ENCODE measurements around the gene DNAJB4. TPM values are rescaled to one million over a fixed set of nuclear protein-coding genes. Genes with fewer than 3 reads are reported as not detected.

Gene DNAJB4
- total and polyA plus RNA-seq, 2 of the 8 experiments (the other 6 are each of a cell fraction or from before 2014, with no cell fraction given): 6.6 to 21.8 TPM

GRCh38 chr1:78015148-78015547 lies 10.4 kb downstream of the DNAJB4 start:
- no peak overlapping the region for H3K14ac ChIP-seq (ENCODE audit: insufficient read length)
- H3K36me3 ChIP-seq (ENCODE audit: control insufficient read depth in 2 of 4, insufficient read depth in 4 of 4, low read length in 3 of 4): no peaks in the 10 kb centered on the region; a peak in 1 of 8 replicates
- H2BK20ac ChIP-seq (ENCODE audit: low read length): no peak overlapping the region
- no peaks in the 10 kb centered on the region for H4K20me1 ChIP-seq (replicated peaks in 1 of 2; ENCODE audit: control insufficient read depth in 1 of 2, insufficient read depth in 2 of 2, low read length in 2 of 2)
- no peak overlapping the region for H2BK5ac ChIP-seq (ENCODE audit: low read depth, low read length)
- no peaks in the 10 kb centered on the region for H3K9me3 ChIP-seq (ENCODE audit: insufficient read depth in 2 of 2, low read depth in 1 of 2, low read length in 1 of 2)
- POLR2A ChIA-PET (ENCODE audit: partially characterized antibody): interaction anchor here (0.5 to 2.6 kb wide), 2 partner anchors 11 to 99 kb away, joined by 3 to 12 read pairs; partner anchors contain the start of gene DNAJB4
- no peak overlapping the region for H3K27ac ChIP-seq (ENCODE audit: low read depth, low read length)
- no peak overlapping the region for H2BK12ac ChIP-seq (ENCODE audit: low read depth, low read length)
- H2BK120ac ChIP-seq (replicated peaks; ENCODE audit: low read depth, low read length): no peak overlapping the region
- no peak overlapping the region for H2BK15ac ChIP-seq (ENCODE audit: low read length)
- H3K9ac ChIP-seq (replicated peaks in 1 of 4; ENCODE audit: extremely low read depth in 1 of 4, low read depth in 3 of 4, low read length in 3 of 4): no peak overlapping the region
- H3K56ac ChIP-seq (replicated peaks; ENCODE audit: insufficient read length, low read depth, low read length): no peak overlapping the region
- no peak overlapping the region for H4K5ac ChIP-seq (ENCODE audit: insufficient read length, low read depth, low read length)
- DNase-seq (ENCODE audit: low read depth in 1 of 2, low spot score in 2 of 2) (no peak), FAIRE-seq (no peak)
- no peak overlapping the region for H2AFZ ChIP-seq (ENCODE audit: low read length)
- no peaks in the 10 kb centered on the region for H3K27me3 ChIP-seq (replicated peaks in 1 of 4; ENCODE audit: control insufficient read depth in 3 of 4, extremely low read depth in 1 of 4, insufficient read depth in 3 of 4, low read length in 3 of 4)
- no peak overlapping the region for H4K91ac ChIP-seq (replicated peaks; ENCODE audit: insufficient read length, low read length)
- no peak overlapping the region for H3K18ac ChIP-seq (ENCODE audit: extremely low read depth, low read length)
- H2AK5ac ChIP-seq (ENCODE audit: low read depth, low read length): no peak overlapping the region
- no peak overlapping the region for H3K23ac ChIP-seq (ENCODE audit: insufficient read length)
- no peaks in the 10 kb centered on the region for H3K79me1 ChIP-seq (ENCODE audit: low read depth, low read length)
- H3K4me1 ChIP-seq (replicated peaks in 1 of 4; ENCODE audit: control insufficient read depth in 3 of 4, insufficient read depth in 4 of 4, low read length in 3 of 4): 0 out of 7 replicates have a peak, but pooled peaks cover 0 to 2% (median 0%) of the 10 kb centered on the region in 4 experiments
- H3K4me2 ChIP-seq (ENCODE audit: insufficient read depth in 1 of 2, low read depth in 2 of 2, low read length in 2 of 2): no peak overlapping the region
- H4K8ac ChIP-seq (ENCODE audit: extremely low read depth, insufficient read depth, low read length): no peak overlapping the region
- H3K23me2 ChIP-seq (ENCODE audit: low read depth, low read length): no peaks in the 10 kb centered on the region
- CTCF ChIA-PET (ENCODE audit: partially characterized antibody): interaction anchor here (1.0 to 1.7 kb wide), 2 partner anchors 12 to 100 kb away, joined by 3 to 4 read pairs; no protein-coding TSS in a partner anchor
- no peak overlapping the region for H3K4me3 ChIP-seq (ENCODE audit: extremely low read depth in 1 of 4, insufficient read depth in 2 of 4, low read depth in 3 of 4, low read length in 4 of 4)
- no peak overlapping the region for H3K4ac ChIP-seq (replicated peaks; ENCODE audit: insufficient read length, low read depth, low read length)
- H3K79me2 ChIP-seq (ENCODE audit: control insufficient read depth in 1 of 2, insufficient read depth in 2 of 2, low read length in 2 of 2): no peaks in the 10 kb centered on the region
- TF ChIP-seq NANOG (IDR thresholded peaks at IDR 0.05; ENCODE audit: insufficient read depth, low read depth, low read length, poor library complexity, severe bottlenecking) (no peak), EZH2 (IDR thresholded peaks at IDR 0.05; ENCODE audit: low read depth, low read length, severe bottlenecking) (no peak), GTF2F1 (IDR thresholded peaks at IDR 0.05; ENCODE audit: borderline replicate concordance, low read depth, low read length) (no peak), USF2 (IDR thresholded peaks at IDR 0.05; ENCODE audit: low read length) (no peak), MAX (IDR thresholded peaks at IDR 0.05) (no peak), GABPA (IDR thresholded peaks at IDR 0.05; ENCODE audit: borderline replicate concordance, insufficient read depth, low read length) (no peak), SUZ12 (IDR thresholded peaks at IDR 0.05; ENCODE audit: low read length) (no peak), CBX5 (IDR thresholded peaks at IDR 0.05; ENCODE audit: low read depth, low read length) (no peak), EGR1 (IDR thresholded peaks at IDR 0.05; ENCODE audit: borderline replicate concordance, low read depth, low read length) (no peak), KDM1A (IDR thresholded peaks at IDR 0.05; ENCODE audit: borderline replicate concordance, low read length) (no peak), SP4 (IDR thresholded peaks at IDR 0.05; ENCODE audit: low read length) (no peak), FOSL1 (IDR thresholded peaks at IDR 0.05; ENCODE audit: insufficient read depth, low read depth, low read length) (no peak), ATF3 (IDR thresholded peaks at IDR 0.05; ENCODE audit: insufficient read depth, low read depth, low read length) (no peak)
